Nucleus accumbens (tissue), 56 donors: Measurements from ENCODE around the gene IDE.

ENCODE experiments used
- DNase-seq, 56 donors: peaks; one replicate each; lab custom pipeline; 2025; lab: John Stamatoyannopoulos, UW

IDE gene

DNA sequence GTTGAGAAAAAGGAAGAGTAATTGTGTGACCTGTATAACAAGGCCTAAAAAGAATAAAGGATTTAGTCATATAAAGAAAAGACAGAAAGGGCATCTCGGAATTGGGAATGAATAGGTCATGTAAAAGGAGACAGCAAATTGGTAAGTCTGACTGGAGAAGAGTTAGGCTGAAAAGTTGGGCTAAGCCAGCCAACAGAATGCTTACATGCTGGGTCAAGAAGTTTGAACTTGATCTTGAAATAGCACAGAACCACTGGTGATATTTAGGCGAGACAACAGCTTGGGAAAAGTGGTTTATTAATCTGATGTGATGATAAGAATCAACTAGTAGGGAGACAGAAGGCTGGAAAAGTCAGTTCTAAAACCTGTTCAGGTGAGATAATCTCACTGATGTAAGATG is 4.8 kb downstream of the IDE start:
- DNase-seq: no peak

DNA sequence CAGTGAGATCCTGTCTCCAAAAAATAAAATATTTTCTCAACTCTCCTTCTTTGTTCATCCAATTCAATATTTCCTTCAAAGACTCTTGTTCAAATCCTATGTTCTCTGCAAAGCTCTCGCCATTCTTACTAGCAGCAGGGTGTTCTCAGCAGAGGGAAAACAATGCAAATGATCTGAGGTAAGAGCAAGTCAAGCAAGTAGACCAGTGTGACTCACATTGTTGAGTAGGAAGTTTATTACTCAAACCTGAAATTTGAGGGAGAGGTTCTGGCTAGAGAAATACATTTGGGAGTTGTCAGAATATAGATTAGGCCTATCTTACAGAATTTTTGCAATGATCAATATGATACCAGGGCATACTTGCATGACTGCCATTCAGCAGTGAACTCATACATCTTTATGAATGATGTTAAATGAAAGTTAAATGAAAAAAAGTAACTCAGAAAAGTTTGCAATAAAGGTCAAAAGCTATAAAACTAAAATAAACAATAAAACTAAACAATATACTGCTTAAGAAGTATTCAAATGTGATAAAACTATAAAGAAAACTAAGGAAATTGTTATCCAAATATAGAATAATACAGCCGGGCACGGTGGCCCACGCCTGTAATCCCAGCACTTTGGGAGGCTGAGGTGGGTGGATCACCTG is 5.8 kb downstream of the IDE start:
- peak in 1 of 56 donors; percentile 2 for DNase-seq

GRCh38 chr10:92562424-92562823 is 11.5 kb downstream of the IDE start:
- no peak for DNase-seq

DNA sequence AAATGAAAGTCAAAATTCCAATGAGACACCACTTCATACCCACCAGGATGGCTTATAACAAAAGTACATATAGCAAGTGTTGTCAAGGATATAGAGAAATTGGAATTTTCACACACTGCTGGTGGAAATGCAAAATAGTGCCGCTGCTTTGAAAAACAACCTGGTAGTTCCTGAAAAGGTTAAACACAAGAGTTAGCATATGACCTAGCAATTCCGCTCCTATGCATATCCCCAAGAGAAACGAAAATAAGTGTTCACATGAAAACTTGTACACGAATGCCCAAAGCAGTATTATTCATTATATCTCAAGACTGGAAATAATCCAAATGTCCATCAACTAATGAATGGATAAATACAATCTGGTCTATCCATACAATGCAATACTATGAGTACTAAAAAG is 14.8 kb downstream of the IDE start:
- DNase-seq: no peak

GRCh38 chr10:92553959-92554358 is 19.9 kb downstream of the IDE start:
- no peak for DNase-seq

DNA sequence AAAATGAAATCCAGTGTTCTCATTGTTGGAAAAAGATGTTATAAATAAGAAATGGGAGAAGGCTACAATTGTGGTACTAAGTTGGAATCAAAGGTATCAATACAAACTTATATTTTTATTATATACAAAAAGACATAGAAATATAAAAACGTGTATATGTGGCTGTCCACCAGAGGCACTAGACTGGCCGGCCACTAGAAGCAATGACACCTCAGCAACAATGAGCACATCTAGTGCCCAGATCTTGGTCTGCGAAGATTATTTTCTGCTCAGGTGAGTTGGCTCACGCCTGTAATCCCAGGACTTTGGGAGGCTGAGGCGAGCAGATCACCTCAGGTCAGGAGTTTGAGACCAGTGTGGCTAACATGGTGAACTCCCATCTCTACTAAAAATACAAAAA is 21.6 kb downstream of the IDE start:
- DNase-seq: no peak

GRCh38 chr10:92550924-92551323 is 23.0 kb downstream of the IDE start:
- no peak for DNase-seq

- DNase-seq: no peak
Measured at GRCh38 chr10:92547676-92548075, 26.2 kb downstream of the IDE start.

DNA sequence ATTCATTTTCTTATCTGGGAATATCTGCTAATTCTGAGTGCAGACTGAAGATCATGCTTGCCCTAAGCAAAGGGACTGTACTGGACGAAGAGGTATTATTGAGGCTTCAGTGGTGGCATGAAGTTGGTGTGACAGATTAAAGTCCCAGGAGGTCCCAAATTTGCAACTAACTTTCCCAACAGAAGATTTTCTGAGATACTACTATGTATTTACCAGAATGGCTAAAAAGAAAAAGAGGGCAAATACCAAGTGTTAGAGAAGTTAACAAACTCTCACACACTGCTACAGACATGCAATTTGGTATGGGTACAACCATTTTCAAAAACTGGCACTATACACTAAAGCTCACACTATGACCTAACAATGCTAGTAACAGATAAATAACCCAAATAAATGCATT is 28.3 kb downstream of the IDE start:
- DNase-seq: no peak

- no peak for DNase-seq
Measured at GRCh38 chr10:92544296-92544695, 29.6 kb downstream of the IDE start.

- DNase-seq: no peak
Measured at GRCh38 chr10:92542458-92542857, 31.4 kb downstream of the IDE start.

DNA sequence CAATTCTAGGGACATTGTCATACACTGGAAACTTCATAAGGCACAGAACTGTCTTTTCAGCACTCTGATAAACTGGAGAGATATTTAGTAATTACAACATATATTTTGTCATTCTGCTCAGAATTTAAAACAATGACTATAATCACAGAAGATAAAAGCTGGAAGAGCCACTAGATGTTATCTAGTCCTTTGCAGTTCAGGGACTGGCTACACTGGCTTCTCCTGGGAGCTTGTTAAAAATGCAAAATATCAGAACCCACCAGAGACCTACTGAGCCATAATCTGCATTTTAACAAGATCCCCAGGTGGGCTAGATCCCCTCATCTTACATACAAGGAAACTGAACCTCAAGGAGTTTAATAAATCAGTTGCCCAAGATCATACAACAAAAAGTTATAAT is 32.3 kb downstream of the IDE start:
- DNase-seq: no peak

DNA sequence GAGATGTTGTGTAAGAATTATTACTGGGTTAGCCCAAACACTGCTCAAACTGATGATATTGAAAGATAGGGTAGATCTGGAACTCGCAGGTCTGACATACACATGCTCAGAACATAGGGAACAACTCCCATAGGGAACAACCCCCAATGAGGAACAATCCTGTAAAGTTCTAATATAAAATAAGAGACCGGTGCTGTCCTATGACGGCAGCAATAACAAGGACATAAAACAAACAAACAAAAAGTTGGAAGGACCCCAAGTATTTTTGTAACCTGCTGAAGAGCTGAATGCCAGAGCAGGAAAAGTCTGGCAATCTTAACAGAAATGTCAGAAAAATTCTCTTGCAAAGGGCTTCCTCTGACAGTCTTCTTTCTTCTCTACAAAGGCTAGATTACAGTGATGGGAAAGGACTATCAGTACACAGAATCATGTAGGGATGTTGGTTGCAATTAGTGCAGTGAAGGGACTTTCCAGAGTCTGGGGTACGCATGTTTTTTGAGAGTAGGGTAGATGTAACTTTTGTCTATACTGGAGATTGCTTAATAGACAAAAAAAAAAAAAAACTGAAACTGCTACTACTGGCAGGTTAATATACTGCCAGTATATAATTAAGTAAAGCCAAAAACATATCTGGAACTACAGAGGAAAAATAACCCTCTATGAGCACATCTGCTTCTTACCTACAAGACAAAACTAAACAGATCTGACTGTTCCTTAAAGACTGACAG is 35.5 kb downstream of the IDE start:
- no peak for DNase-seq

GRCh38 chr10:92530891-92531535 is 42.9 kb downstream of the IDE start:
- no peak for DNase-seq

DNA sequence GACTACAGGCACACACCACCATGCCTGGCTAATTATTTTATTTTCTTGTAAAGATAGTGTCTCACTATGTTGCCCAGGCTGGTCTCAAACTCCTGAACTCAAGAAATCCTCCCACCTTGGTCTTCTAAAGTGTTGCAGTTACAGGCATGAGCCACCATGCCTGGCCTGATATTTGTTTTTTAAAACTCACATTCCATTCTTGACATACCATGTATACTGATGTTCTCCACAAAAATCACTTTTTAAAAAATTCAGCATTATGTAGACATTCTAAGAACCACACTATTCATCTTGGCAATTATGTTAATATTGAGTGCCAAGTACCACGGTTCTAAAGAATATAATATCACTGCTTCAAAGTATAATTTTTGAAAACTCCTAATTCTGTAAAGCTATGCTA is 43.5 kb downstream of the IDE start:
- no peak for DNase-seq

DNA sequence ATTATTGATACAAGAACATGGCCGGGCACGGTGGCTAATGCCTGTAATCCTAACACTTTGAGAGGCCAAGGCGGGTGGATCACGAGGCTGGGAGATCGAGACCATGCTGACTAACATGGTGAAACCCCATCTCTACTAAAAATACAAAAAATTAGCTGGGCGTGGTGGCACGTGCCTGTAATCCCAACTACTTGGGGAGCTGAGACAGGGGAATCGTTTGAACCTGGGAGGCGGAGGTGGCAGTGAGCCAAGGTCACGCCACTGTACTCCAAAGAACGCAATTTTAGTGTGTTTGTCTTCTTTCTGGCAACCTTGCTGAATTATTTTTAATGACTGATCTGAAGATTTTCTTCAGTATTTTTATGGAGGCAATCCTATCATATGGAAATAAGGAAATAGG is 46.2 kb downstream of the IDE start:
- no peak for DNase-seq

DNA sequence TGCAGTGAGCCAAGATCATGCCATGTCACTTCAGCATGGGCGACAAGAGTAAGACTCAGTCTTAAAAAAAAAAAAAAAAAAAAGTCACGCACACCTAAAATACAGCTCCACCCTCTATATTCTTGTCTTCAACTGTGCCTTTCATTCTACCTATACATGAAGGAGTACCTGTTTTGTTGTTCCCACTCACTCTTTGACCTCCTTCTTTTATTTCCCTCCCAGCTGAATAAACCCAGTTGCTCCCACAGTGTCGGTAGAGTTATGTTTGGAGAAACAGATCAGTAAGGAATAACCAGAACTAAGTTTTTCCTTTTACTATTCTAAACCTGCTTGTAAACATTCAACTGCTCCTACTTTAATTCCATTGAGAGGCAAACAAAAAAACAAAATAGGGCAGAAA is 50.3 kb downstream of the IDE start:
- DNase-seq: no peak

DNA sequence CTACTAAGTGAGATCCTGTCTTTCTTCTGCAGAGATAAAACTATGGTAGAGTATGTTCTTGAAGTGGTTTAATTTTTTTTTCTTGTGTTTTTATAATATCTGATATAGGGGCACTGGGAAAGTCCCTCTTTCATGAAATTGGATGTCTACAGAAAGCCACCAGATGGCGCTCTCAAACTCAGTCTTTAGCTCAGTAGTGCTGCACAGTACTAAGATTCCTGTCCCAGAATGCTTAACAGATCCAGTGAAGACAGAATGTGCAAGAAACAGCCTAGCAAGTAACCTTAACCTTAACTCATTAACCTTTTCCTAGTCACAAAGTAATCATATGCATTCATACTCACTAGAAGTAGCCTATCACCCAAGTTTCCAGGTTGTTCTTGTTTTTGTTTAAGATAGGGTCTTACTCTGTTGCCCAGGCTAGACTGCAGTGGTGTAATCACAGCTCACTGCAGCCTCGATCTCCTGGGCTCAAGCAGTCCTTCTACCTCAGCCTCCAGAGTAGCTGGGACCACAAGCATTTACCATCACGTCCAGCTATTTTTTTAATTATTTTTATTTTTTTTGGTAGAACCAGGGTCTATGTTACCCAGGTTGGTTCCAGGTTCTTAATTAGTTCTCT is 56.7 kb downstream of the IDE start:
- DNase-seq: peak in 43 of 56 donors; percentile 0 to 85 (median 23)

- DNase-seq: no peak
Measured at GRCh38 chr10:92508866-92509265, 65.0 kb downstream of the IDE start.

DNA sequence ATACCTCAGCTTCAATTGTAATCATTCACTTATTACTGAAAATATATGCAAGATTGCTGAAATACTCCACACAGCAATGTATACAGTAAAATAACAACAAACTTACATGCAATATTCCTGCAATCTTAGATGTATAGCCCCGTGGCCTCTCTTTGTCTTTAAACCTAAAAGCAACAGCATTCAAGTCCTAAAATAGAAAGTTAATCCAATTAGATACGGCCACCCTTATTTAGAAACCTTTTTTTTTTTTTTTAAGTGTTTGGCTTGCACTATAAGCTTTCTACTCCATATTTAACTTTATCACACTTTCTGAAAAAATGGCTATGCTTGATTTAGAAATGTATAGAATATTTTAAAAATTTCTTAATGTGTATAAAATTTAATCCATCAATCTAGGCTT is 67.6 kb downstream of the IDE start:
- no peak for DNase-seq

- DNase-seq: no peak
Measured at GRCh38 chr10:92505044-92505443, 68.8 kb downstream of the IDE start.
